Kidney (tissue), 14 donors: ENCODE data around the gene TNXB. TPM values are rescaled to one million over a fixed set of nuclear protein-coding genes. Genes with fewer than 3 reads are reported as not detected.

Source experiments
- DNase-seq, 5 donors: peaks; one replicate each; pipeline ENCODE4 v3.0.0-alpha.2; 2013 to 2020
- FAIRE-seq: peaks from 2 replicates; lab custom pipeline; 2012; peaks lifted over from hg19 to GRCh38; lab: Jason Lieb, UNC
- H3K27ac ChIP-seq, 2 donors: one replicate each; pipeline ENCODE4 v1.7.0; 2013; ENCODE audit warnings: low read depth in 2 of 2, low read length in 2 of 2, inconsistent platforms in 1 of 2
- H3K27me3 ChIP-seq: one replicate; pipeline ENCODE4 v1.7.1; 2013; ENCODE audit warnings: low read length, inconsistent platforms; ENCODE audit not compliant: control insufficient read depth, insufficient read depth
- H3K36me3 ChIP-seq, 3 donors: one replicate each; pipeline versions ENCODE4 v1.7.0 to v1.7.1; 2013; ENCODE audit warnings: low read length in 3 of 3, control low read depth in 1 of 3, inconsistent platforms in 1 of 3; ENCODE audit not compliant: insufficient read depth in 3 of 3, control insufficient read depth in 2 of 3
- H3K4me1 ChIP-seq, 3 donors: one replicate each; pipeline versions ENCODE4 v1.7.0 to v1.7.1; 2013; ENCODE audit warnings: low read length in 3 of 3, inconsistent platforms in 1 of 3, low read depth in 1 of 3; ENCODE audit not compliant: control insufficient read depth in 2 of 3, insufficient read depth in 2 of 3
- H3K4me3 ChIP-seq, 3 donors: one replicate each; pipeline versions ENCODE4 v1.7.0 to v1.8.1; 2013; ENCODE audit warnings: low read length in 3 of 3, control low read depth in 1 of 3, inconsistent platforms in 1 of 3
- H3K9ac ChIP-seq, 3 donors: one replicate each; pipeline versions ENCODE4 v1.7.0 to v1.7.1; 2013; ENCODE audit warnings: low read length in 3 of 3, control low read depth in 1 of 3, inconsistent platforms in 1 of 3
- H3K9me3 ChIP-seq, 3 donors: one replicate each; pipeline versions ENCODE4 v1.7.0 to v1.7.1; 2013; ENCODE audit warnings: low read length in 3 of 3, control low read depth in 1 of 3, inconsistent platforms in 1 of 3; ENCODE audit not compliant: control insufficient read depth in 2 of 3, insufficient read depth in 1 of 3
- intact Hi-C: fragments of 100-400 bp; cut with DNase I; formaldehyde crosslinking; loops from one replicate; pipeline ENCODE4 v1.11.1; 2022
- polyA plus RNA-seq: library from polyadenylated mRNA; stranded (reverse); fragments of 350-450 nt; fragmentation: Illumina TruSeq; extraction: RNeasy Lipid Tissue Mini Kit (QIAGEN cat#74804); gene quantifications from one replicate; pipeline ENCODE4 v1.2.3, GENCODE V29; 2014; ENCODE audit warnings: low read depth, low replicate concordance; ENCODE audit not compliant: insufficient read depth
- total RNA-seq: library from RNA; stranded (reverse); fragmentation: NEBNext Ultra II Directional; extraction: Animal tissue kit (Norgen Biotek cat#: 25700); gene quantifications from one replicate; pipeline ENCODE4 v1.2.1, GENCODE V29; 2021
- TF ChIP-seq, protein P1 (sequence below): IDR thresholded peaks from 3 replicates; pipeline ENCODE4 v1.5.1; 2012; ENCODE audit warnings: mild to moderate bottlenecking, moderate library complexity, borderline replicate concordance; ENCODE audit not compliant: insufficient read depth; ENCODE audit errors: extremely low read depth
- donor health status: control.
- donor health status: control.
- donor health status: control.
- donor health status: control.
- donor health status: control.
- donor health status: DM: yes; HTN: yes; CAD: no.
- donor health status: Normal renal cell carcinoma (clear cell type).

The TNXB gene
- total and polyA plus RNA-seq, 2 donors from 2014 or later: 13.3 to 88.2 TPM

DNA sequence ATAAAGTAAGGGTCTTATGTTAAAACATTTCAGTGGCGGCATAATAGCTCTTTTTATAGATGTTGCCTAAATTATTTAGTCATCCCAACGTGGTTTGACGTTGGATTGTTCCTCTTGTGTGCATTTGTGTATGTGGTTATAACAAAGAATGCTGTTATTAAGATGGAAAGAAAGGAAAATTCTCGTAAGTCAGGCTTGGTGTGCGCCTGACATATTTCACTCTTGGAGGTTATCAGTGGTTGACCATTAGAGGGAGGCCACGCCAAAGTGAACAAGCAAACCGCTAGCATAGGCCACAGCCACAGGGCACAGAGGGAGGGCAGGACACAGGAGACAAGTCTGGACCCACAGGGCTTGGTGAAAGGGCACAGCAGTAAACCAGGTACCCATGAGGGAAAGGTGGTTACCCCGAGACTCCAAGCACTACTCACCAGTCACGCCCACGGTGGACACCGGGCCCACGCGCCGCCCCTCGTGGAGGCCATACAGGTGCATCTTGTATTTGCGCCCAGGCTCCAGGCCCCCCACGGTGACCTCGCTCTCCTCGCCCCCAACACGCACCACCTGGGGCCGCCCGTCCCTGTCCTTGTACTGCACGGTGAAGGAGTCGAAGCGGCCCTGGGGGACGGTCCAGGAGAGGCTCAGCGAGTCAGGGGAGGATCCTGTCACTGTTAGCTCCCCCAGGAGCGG, 48.0 kb downstream of the TNXB start:
- no peak for FAIRE-seq
- TF ChIP-seq, protein P1, sequence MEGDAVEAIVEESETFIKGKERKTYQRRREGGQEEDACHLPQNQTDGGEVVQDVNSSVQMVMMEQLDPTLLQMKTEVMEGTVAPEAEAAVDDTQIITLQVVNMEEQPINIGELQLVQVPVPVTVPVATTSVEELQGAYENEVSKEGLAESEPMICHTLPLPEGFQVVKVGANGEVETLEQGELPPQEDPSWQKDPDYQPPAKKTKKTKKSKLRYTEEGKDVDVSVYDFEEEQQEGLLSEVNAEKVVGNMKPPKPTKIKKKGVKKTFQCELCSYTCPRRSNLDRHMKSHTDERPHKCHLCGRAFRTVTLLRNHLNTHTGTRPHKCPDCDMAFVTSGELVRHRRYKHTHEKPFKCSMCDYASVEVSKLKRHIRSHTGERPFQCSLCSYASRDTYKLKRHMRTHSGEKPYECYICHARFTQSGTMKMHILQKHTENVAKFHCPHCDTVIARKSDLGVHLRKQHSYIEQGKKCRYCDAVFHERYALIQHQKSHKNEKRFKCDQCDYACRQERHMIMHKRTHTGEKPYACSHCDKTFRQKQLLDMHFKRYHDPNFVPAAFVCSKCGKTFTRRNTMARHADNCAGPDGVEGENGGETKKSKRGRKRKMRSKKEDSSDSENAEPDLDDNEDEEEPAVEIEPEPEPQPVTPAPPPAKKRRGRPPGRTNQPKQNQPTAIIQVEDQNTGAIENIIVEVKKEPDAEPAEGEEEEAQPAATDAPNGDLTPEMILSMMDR: no peak
- H3K27me3 ChIP-seq: no peaks in the 10 kb centered on the region

DNA sequence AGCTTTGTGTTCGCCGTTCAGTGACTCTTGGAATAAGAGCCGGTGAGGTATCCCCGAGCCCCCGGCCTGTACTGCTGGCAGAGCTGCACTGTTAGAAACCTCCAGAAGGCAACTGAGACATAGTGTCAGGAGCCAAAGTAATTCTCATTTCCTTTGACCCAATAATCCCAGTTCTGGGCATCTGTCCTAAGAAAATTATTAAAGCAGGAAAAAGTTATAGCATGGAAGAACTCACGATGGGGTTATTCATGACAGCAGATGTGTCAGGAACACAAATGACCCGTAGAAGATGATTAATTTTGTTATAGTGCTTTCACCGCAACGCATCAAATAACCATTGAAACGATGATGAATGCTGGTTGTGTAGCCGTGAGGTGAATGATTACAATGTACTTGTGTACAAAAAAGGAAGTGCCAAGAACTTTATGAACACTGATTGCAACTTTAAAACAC, 50.6 kb downstream of the TNXB start:
- H3K27ac ChIP-seq: no peak overlapping the region
- H3K4me1 ChIP-seq: peaks cover 0 to 3% (median 0%) of the 10 kb centered on the region in 3 donors
- FAIRE-seq: no peak
- H3K36me3 ChIP-seq: no peaks in the 10 kb centered on the region
- intact Hi-C loops: no loop called here
- H3K27me3 ChIP-seq: no peaks in the 10 kb centered on the region
- H3K9me3 ChIP-seq: no peaks in the 10 kb centered on the region
- H3K9ac ChIP-seq: no peak overlapping the region
- H3K4me3 ChIP-seq: no peak overlapping the region
- TF ChIP-seq, protein P1: no peak
- peak in 2 of 5 donors; percentile 14 to 36 for DNase-seq

More for the DNA sequence above, 48.0 kb downstream of the TNXB start:
- Histone ChIP-seq H3K4me3 (no peak overlapping the region), H3K27ac (no peak overlapping the region), H3K9me3 (no peaks in the 10 kb centered on the region), H3K36me3 (no peaks in the 10 kb centered on the region), H3K9ac (no peak overlapping the region), H3K4me1 (peaks cover 0 to 3% (median 0%) of the 10 kb centered on the region in 3 donors)
- intact Hi-C loops: no loop called here
- no peak for DNase-seq

DNA sequence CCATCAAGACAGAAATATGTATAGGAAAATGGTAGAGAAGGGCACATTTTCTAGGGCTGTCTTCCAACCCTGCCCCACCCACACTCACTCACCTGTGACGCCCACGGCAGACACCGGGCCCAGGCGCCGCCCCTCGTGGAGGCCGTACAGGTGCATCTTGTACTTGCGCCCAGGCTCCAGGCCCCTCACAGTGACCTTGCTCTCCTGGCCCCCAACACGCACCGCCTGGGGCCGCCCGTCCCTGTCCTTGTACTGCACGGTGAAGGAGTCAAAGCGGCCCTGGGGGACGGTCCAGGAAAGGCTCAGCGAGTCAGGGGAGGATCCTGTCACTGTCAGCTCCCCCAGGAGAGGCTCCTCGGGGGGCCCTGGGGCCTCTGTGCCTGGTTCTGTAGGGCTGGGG, 51.2 kb downstream of the TNXB start:
- peak in 1 of 5 donors; percentile 51 for DNase-seq
- TF ChIP-seq, protein P1: no peak
- no peaks in the 10 kb centered on the region for H3K36me3 ChIP-seq
- no peaks in the 10 kb centered on the region for H3K27me3 ChIP-seq
- FAIRE-seq: no peak
- H3K9ac ChIP-seq: no peak overlapping the region
- no peak overlapping the region for H3K27ac ChIP-seq
- H3K9me3 ChIP-seq: no peaks in the 10 kb centered on the region
- H3K4me1 ChIP-seq: peaks cover 0 to 3% (median 0%) of the 10 kb centered on the region in 3 donors
- no peak overlapping the region for H3K4me3 ChIP-seq
- intact Hi-C loops: no loop called here
